ENCODE measurements around the gene ELMO3. TPM values are rescaled to one million over a fixed set of nuclear protein-coding genes. Genes with fewer than 3 reads are reported as not detected.

The ELMO3 gene
- total RNA-seq, 4 donors from 2014 or later, result 0.09 to 0.55 (median 0.29) TPM

DNA sequence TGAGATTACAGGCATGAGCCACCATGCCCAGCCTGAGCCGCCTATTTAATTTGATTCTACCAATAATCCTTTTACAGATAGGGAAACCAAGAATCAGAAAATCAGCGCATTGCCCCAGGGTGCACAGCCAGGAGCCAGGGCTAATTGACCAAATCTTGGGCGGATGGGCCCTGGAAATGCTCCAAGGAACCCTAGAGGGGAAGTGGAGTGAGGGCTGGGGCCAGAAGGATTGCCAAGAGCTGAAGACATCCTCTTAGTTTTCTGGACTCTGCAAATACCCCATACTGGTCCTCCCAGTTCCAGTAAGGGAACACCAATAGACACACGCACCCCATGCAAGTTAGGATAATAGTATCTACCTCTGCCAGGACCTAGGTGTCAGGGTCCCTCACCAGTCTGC, 44.5 kb downstream of the ELMO3 start:
- Histone ChIP-seq H3K4me3 (peak overlapping the region in 3 of 4 donors; percentile 8 to 93 (median 17)), H3K9me3 (no peaks in the 10 kb centered on the region), H3K36me3 (peaks cover 0 to 13% of the 10 kb centered on the region in 2 donors), H3K27ac (peak overlapping the region; percentile 94 to 99 (median 98)), H3K27me3 (no peaks in the 10 kb centered on the region), H3K4me1 (peaks cover 83 to 84% of the 10 kb centered on the region in 2 donors)
- intact Hi-C loops (cut with DNase I; ENCODE audit: low total_unique reads), result loop anchor here (5.0 kb wide), 1 partner anchor 71 kb away; the partner anchor contains the start of gene NOL3
- TF ChIP-seq POLR2A (IDR thresholded peaks at IDR 0.05), result no peak
- TF ChIP-seq CTCF (IDR thresholded peaks at IDR 0.05 in 4 of 5, conservative IDR thresholded peaks at IDR 0.05 in 1 of 5), result no peak
- in situ Hi-C loops (cut with MboI; ENCODE audit: low sequenced_read_pairs in 4 of 4), result no loop called here
- DNase-seq, result peak in 1 of 2 donors; percentile 53
- ATAC-seq, result no peak

DNA sequence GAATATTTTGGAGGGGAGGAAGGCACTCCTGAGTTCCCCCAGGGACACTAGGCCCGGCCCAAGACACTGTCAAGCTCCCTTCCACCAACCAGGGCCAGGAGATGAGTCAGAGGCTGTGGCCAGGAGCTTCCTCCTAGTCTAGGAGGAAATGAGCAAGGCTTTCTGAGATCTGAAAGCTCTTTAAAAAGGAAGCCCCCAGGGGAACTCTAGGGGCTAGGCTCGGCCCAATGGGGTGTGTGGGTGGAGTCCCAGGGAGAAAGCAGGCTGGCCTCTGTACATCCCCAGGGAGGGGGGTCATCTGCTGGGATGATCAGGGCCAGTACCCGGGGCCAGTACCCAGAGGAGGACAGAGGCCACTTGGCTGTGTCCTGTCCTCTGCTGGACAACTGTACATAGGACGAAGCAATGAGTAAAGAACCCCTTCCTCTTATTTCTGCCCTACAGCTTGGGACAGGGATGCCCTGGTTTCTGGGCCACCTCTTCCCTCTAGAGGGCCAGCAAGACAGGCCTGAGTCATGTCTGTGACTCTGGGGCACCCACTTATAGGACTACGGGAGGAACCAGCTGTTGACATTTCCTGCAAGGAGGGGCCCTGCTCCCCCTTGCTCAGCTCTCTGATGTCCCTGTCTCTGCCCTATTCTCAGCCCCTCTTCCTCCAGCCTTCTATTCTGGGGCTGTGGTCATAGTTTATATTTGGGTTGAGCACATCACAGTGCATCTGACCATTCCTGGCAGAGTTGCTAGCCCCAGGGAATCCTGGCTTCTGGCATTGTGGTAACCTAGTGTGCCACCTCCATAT, 45.7 kb downstream of the ELMO3 start:
- H3K27me3 ChIP-seq, result no peaks in the 10 kb centered on the region
- H3K4me1 ChIP-seq, result peaks cover 79 to 80% of the 10 kb centered on the region in 2 donors
- TF ChIP-seq POLR2A (IDR thresholded peaks at IDR 0.05) (peak; percentile 74 to 85), CTCF (IDR thresholded peaks at IDR 0.05 in 4 of 5, conservative IDR thresholded peaks at IDR 0.05 in 1 of 5) (peak in 1 of 5 experiments; percentile 24)
- H3K4me3 ChIP-seq, result peak overlapping the region in 3 of 4 donors; percentile 87 to 93 (median 92)
- H3K36me3 ChIP-seq, result peaks cover 0 to 2% of the 10 kb centered on the region in 2 donors
- ATAC-seq, result peak; percentile 54 to 55
- H3K9me3 ChIP-seq, result no peaks in the 10 kb centered on the region
- in situ Hi-C loops (cut with MboI; ENCODE audit: low sequenced_read_pairs in 4 of 4) (no loop called here), intact Hi-C loops (cut with DNase I; ENCODE audit: low total_unique reads) (loop anchor here (5.0 kb wide), 4 partner anchors 72 to 828 kb away; partner anchors contain the start of genes HSF4 and NOL3)
- peak overlapping the region; percentile 94 to 99 (median 98) for H3K27ac ChIP-seq
- peak; percentile 86 to 93 for DNase-seq

- H3K27me3 ChIP-seq, result no peaks in the 10 kb centered on the region
- no peaks in the 10 kb centered on the region for H3K9me3 ChIP-seq
- H3K4me3 ChIP-seq, result peak overlapping the region; percentile 84 to 93 (median 90)
- H3K36me3 ChIP-seq, result no peaks in the 10 kb centered on the region
- peak overlapping the region; percentile 94 to 99 (median 98) for H3K27ac ChIP-seq
- intact Hi-C loops (cut with DNase I; ENCODE audit: low total_unique reads) (loop anchor here (5.0 kb wide), 3 partner anchors 83 to 827 kb away; partner anchors contain the start of gene HSF4), in situ Hi-C loops (cut with MboI; ENCODE audit: low sequenced_read_pairs in 4 of 4) (no loop called here)
- TF ChIP-seq POLR2A (IDR thresholded peaks at IDR 0.05), result no peak
- TF ChIP-seq CTCF (IDR thresholded peaks at IDR 0.05 in 4 of 5, conservative IDR thresholded peaks at IDR 0.05 in 1 of 5), result no peak
- H3K4me1 ChIP-seq, result peaks cover 74 to 78% of the 10 kb centered on the region in 2 donors
- DNase-seq (no peak), ATAC-seq (peak; percentile 9 to 15)
Measured at GRCh38 chr16:67245186-67245585, 46.3 kb downstream of the ELMO3 start.

DNA sequence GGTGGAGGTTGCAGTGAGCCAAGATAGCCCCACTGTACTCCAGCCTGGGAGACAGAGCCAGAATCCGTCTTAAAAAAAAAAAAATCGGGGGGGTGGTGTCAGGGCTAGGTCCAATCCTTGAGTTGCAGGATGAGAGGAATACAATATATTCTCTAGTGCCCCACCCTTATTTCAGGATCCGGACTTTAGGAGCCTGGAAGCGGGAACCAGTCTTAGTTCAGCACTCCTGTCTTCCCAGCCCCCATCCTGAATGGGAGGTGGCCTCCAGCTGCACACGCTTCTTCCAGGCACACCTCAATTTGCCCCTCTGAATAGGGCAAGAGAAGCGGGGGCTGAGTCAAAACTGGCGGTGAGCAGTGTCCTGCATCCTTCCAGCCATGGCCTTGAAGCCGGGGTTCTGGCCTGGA, 46.7 kb downstream of the ELMO3 start:
- H3K27ac ChIP-seq, result peak overlapping the region; percentile 94 to 99 (median 98)
- in situ Hi-C loops (cut with MboI; ENCODE audit: low sequenced_read_pairs in 4 of 4) (no loop called here), intact Hi-C loops (cut with DNase I; ENCODE audit: low total_unique reads) (loop anchor here (1.0 to 5.0 kb wide), 4 partner anchors 18 to 827 kb away; partner anchors contain the start of genes HSF4 and TMEM208)
- peaks cover 69 to 73% of the 10 kb centered on the region in 2 donors for H3K4me1 ChIP-seq
- no peaks in the 10 kb centered on the region for H3K36me3 ChIP-seq
- TF ChIP-seq POLR2A (IDR thresholded peaks at IDR 0.05), result no peak
- no peak for TF ChIP-seq CTCF (IDR thresholded peaks at IDR 0.05 in 4 of 5, conservative IDR thresholded peaks at IDR 0.05 in 1 of 5)
- DNase-seq, result no peak
- H3K9me3 ChIP-seq, result no peaks in the 10 kb centered on the region
- no peaks in the 10 kb centered on the region for H3K27me3 ChIP-seq
- peak overlapping the region; percentile 84 to 93 (median 90) for H3K4me3 ChIP-seq
- peak; percentile 1 to 4 for ATAC-seq
